Measurements from ENCODE around the gene TSPAN14. TPM values are rescaled to one million over a fixed set of nuclear protein-coding genes. Genes with fewer than 3 reads are reported as not detected.

The TSPAN14 gene
- total and polyA plus RNA-seq, 10 of the 15 experiments (the other 5 are each of a cell fraction or from before 2014, with no cell fraction given) = 2.5 to 31.7 (median 17.9) TPM

DNA sequence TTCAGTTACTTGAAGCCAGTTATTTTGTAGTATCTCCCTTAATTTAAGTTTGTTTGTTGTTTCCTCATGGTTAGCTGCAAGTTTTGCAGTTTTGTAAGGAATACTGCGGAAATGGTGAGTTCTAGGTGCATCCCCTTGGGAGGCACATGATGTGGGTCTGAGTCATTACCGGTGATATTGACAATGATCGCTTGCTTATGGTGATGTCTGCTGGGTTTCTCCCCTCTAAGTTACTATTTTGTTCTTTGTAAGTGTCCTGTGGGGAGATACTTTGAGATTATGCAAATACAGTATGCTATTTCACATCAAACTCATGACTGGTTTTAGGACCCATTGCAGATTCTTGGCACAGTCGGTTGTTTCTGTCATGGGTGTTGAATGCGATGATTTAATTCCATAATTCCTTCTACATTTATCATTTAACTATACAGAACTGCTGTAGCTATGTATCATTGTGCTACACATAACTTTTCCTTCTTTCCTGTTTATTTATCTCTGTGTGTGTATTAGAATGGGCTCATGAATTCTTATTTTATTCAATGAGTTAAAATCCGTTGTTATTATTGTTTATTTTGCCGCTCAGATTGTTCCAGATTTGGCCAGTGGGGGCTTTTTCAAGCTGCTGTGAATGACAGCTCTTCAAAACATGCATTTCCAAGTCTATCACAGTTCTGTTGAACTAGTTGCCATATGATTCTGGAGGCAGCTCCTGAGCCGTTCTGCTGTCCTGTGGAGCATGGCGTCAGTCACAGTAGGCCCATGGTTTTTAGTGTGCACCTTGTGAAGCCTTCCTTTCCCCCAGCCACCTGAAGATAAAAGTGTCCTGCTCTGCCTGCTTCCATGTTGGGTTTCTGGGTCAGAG is 18.4 kb downstream of the TSPAN14 start (continued):
- TF ChIP-seq, protein P1, sequence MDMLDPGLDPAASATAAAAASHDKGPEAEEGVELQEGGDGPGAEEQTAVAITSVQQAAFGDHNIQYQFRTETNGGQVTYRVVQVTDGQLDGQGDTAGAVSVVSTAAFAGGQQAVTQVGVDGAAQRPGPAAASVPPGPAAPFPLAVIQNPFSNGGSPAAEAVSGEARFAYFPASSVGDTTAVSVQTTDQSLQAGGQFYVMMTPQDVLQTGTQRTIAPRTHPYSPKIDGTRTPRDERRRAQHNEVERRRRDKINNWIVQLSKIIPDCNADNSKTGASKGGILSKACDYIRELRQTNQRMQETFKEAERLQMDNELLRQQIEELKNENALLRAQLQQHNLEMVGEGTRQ (IDR thresholded peaks at IDR 0.05; ENCODE audit: borderline replicate concordance, low read depth, low read length) = peak; percentile 52; the same call in 1 of the 2 replicates
- TF ChIP-seq BACH1 (IDR thresholded peaks at IDR 0.05; ENCODE audit: borderline replicate concordance) (peak; percentile 12; the same call in 1 of the 2 replicates), RAD51 (IDR thresholded peaks at IDR 0.05) (peak; percentile 91), ZBED1 (IDR thresholded peaks at IDR 0.05; ENCODE audit: borderline replicate concordance) (peak; percentile 54; the same call in 1 of the 2 replicates), MEF2A (IDR thresholded peaks at IDR 0.05; ENCODE audit: insufficient read depth, low read depth, low read length) (0 out of 2 replicates have a peak, but pooled peaks have one; percentile 40), MEF2B (IDR thresholded peaks at IDR 0.05; ENCODE audit: partially characterized antibody, poor library complexity, severe bottlenecking) (peak; percentile 94), SP1 (IDR thresholded peaks at IDR 0.05; ENCODE audit: low read depth, low read length) (peak; percentile 21), MYB (IDR thresholded peaks at IDR 0.05; ENCODE audit: borderline replicate concordance, low read depth, low read length) (0 out of 2 replicates have a peak, but pooled peaks have one; percentile 24), EP300 (IDR thresholded peaks at IDR 0.05; ENCODE audit: borderline replicate concordance in 1 of 2, control insufficient read depth in 1 of 2, low read depth in 2 of 2, low read length in 2 of 2) (peak; percentile 66 to 67; a peak in 2 of 4 replicates), ZNF207 (IDR thresholded peaks at IDR 0.05; ENCODE audit: borderline replicate concordance) (0 out of 2 replicates have a peak, but pooled peaks have one; percentile 0), PAX5 (IDR thresholded peaks at IDR 0.05; ENCODE audit: borderline replicate concordance, low read depth, low read length) (0 out of 2 replicates have a peak, but pooled peaks have one; percentile 30)
- TF ChIP-seq, protein P2, sequence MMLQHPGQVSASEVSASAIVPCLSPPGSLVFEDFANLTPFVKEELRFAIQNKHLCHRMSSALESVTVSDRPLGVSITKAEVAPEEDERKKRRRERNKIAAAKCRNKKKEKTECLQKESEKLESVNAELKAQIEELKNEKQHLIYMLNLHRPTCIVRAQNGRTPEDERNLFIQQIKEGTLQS (IDR thresholded peaks at IDR 0.05; ENCODE audit: borderline replicate concordance, extremely low read depth, low read depth, low read length) = no peak
- TF ChIP-seq, protein P3, sequence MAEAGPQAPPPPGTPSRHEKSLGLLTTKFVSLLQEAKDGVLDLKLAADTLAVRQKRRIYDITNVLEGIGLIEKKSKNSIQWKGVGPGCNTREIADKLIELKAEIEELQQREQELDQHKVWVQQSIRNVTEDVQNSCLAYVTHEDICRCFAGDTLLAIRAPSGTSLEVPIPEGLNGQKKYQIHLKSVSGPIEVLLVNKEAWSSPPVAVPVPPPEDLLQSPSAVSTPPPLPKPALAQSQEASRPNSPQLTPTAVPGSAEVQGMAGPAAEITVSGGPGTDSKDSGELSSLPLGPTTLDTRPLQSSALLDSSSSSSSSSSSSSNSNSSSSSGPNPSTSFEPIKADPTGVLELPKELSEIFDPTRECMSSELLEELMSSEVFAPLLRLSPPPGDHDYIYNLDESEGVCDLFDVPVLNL (IDR thresholded peaks at IDR 0.05; ENCODE audit: low read depth, low read length) = no peak
- TF ChIP-seq, protein P4, sequence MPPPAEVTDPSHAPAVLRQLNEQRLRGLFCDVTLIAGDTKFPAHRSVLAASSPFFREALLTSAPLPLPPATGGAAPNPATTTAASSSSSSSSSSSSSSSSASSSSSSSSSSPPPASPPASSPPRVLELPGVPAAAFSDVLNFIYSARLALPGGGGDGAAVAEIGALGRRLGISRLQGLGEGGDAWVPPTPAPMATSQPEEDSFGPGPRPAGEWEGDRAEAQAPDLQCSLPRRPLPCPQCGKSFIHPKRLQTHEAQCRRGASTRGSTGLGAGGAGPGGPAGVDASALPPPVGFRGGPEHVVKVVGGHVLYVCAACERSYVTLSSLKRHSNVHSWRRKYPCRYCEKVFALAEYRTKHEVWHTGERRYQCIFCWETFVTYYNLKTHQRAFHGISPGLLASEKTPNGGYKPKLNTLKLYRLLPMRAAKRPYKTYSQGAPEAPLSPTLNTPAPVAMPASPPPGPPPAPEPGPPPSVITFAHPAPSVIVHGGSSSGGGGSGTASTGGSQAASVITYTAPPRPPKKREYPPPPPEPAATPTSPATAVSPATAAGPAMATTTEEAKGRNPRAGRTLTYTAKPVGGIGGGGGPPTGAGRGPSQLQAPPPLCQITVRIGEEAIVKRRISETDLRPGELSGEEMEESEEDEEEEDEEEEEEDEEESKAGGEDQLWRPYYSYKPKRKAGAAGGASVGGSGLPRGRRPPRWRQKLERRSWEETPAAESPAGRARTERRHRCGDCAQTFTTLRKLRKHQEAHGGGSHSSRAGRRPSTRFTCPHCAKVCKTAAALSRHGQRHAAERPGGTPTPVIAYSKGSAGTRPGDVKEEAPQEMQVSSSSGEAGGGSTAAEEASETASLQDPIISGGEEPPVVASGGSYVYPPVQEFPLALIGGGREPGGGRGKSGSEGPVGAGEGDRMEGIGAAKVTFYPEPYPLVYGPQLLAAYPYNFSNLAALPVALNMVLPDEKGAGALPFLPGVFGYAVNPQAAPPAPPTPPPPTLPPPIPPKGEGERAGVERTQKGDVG (CRISPR knock-in tag; IDR thresholded peaks at IDR 0.05) = no peak
- TF ChIP-seq, protein P5, sequence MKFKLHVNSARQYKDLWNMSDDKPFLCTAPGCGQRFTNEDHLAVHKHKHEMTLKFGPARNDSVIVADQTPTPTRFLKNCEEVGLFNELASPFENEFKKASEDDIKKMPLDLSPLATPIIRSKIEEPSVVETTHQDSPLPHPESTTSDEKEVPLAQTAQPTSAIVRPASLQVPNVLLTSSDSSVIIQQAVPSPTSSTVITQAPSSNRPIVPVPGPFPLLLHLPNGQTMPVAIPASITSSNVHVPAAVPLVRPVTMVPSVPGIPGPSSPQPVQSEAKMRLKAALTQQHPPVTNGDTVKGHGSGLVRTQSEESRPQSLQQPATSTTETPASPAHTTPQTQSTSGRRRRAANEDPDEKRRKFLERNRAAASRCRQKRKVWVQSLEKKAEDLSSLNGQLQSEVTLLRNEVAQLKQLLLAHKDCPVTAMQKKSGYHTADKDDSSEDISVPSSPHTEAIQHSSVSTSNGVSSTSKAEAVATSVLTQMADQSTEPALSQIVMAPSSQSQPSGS (IDR thresholded peaks at IDR 0.05; ENCODE audit: low read length) = peak; percentile 63
